Measurements from ENCODE around the gene OMA1. TPM values are rescaled to one million over a fixed set of nuclear protein-coding genes. Genes with fewer than 3 reads are reported as not detected.

The OMA1 gene
- polyA plus RNA-seq, 1 donor from 2014 or later, result 38.4 TPM

DNA sequence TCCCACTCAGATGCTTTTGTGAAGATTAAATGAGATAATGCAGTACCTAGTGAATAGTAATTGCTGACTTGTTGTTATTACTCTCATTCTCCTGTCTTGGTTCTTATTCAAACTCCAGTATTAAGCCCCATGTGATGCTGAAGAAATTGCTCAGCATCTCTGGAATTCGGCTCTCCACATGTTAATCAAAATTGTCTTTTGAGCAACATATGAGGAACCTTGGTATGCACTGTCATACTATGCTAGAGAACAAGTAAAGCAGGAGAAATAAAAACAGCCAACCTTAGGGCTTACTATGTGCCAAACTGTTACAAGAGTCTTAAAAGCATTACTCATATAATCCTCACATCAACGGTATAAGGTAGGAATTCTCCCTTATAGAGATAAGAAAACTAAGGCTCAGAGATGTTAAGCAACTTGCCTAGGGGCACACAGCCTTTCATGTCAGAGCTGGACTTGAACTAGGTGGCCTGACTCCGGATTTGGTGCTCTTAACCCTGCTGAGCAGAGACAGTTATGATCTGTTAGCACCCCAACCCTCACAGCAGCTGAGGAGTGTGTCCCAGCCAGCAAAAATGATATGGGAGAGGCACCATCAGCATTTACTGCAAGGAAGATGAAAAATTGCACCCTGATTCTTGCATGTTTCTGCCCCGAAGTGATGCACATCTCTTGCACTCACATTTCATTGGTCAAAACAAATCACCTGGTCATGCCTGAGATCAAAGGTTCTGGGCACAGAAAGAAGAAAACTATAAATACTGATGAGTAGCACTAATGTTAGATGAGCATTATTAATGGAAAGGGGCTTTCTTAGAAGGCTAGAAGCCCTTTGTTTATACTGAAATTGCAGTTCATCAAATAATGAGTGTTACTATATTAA, 102.3 kb downstream of the OMA1 start:
- H3K27ac Mint-ChIP-seq, result no peak overlapping the region
- H3K4me3 Mint-ChIP-seq, result no peak overlapping the region
- H3K27me3 Mint-ChIP-seq, result no peaks in the 10 kb centered on the region
- H3K36me3 Mint-ChIP-seq, result peaks cover 14% of the 10 kb centered on the region
- no peaks in the 10 kb centered on the region for H3K4me1 Mint-ChIP-seq
- H3K9me3 Mint-ChIP-seq, result no peaks in the 10 kb centered on the region

DNA sequence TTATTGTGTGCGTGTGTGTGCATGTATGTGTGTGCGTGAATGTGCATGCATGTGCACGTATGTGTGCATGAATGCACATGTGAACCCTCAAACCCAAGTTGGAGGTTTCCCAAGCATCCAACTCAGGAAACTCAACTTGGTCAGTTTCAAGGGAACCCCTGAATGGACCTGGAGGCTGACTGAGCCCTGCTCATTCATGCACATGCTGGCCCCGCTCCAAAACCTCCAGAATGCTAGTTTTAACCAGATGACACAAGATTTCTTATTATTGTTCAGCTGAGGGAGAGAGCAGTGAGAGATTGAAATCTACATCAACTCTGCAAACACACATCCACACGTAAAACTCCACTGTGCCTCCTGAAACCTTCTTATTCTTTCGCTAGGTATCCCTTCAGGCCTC, 104.4 kb downstream of the OMA1 start:
- no peak overlapping the region for H3K4me3 Mint-ChIP-seq
- H3K9me3 Mint-ChIP-seq, result no peaks in the 10 kb centered on the region
- no peaks in the 10 kb centered on the region for H3K27me3 Mint-ChIP-seq
- peak overlapping the region in 1 of 3 donors; percentile 9 for H3K27ac Mint-ChIP-seq
- H3K36me3 Mint-ChIP-seq, result peaks cover 11% of the 10 kb centered on the region
- H3K4me1 Mint-ChIP-seq, result no peaks in the 10 kb centered on the region

GRCh38 chr1:58441699-58442098, 104.8 kb downstream of the OMA1 start:
- H3K27me3 Mint-ChIP-seq, result no peaks in the 10 kb centered on the region
- H3K4me3 Mint-ChIP-seq, result no peak overlapping the region
- H3K27ac Mint-ChIP-seq, result no peak overlapping the region
- no peaks in the 10 kb centered on the region for H3K9me3 Mint-ChIP-seq
- H3K36me3 Mint-ChIP-seq, result peaks cover 9% of the 10 kb centered on the region
- H3K4me1 Mint-ChIP-seq, result no peaks in the 10 kb centered on the region

- H3K36me3 Mint-ChIP-seq, result peaks cover 6% of the 10 kb centered on the region
- H3K9me3 Mint-ChIP-seq, result no peaks in the 10 kb centered on the region
- H3K4me3 Mint-ChIP-seq, result no peak overlapping the region
- H3K4me1 Mint-ChIP-seq, result no peaks in the 10 kb centered on the region
- H3K27me3 Mint-ChIP-seq, result no peaks in the 10 kb centered on the region
- H3K27ac Mint-ChIP-seq, result no peak overlapping the region
These were observed 105.8 kb downstream of the OMA1 start for GRCh38 chr1:58440696-58441095.

GRCh38 chr1:58439946-58440345, 106.6 kb downstream of the OMA1 start:
- H3K4me3 Mint-ChIP-seq, result no peak overlapping the region
- H3K27ac Mint-ChIP-seq, result no peak overlapping the region
- H3K4me1 Mint-ChIP-seq, result no peaks in the 10 kb centered on the region
- H3K36me3 Mint-ChIP-seq, result peaks cover 6% of the 10 kb centered on the region
- no peaks in the 10 kb centered on the region for H3K9me3 Mint-ChIP-seq
- no peaks in the 10 kb centered on the region for H3K27me3 Mint-ChIP-seq

- H3K4me3 Mint-ChIP-seq, result no peak overlapping the region
- no peaks in the 10 kb centered on the region for H3K27me3 Mint-ChIP-seq
- H3K36me3 Mint-ChIP-seq, result peaks cover 6% of the 10 kb centered on the region
- H3K4me1 Mint-ChIP-seq, result no peaks in the 10 kb centered on the region
- no peaks in the 10 kb centered on the region for H3K9me3 Mint-ChIP-seq
- H3K27ac Mint-ChIP-seq, result no peak overlapping the region
These were observed 108.1 kb downstream of the OMA1 start for GRCh38 chr1:58438468-58438867.

- H3K4me3 Mint-ChIP-seq, result no peak overlapping the region
- H3K9me3 Mint-ChIP-seq, result no peaks in the 10 kb centered on the region
- peaks cover 2% of the 10 kb centered on the region for H3K36me3 Mint-ChIP-seq
- no peaks in the 10 kb centered on the region for H3K4me1 Mint-ChIP-seq
- H3K27ac Mint-ChIP-seq, result no peak overlapping the region
- H3K27me3 Mint-ChIP-seq, result no peaks in the 10 kb centered on the region
These were observed 108.9 kb downstream of the OMA1 start for GRCh38 chr1:58437623-58438022.

- H3K9me3 Mint-ChIP-seq, result no peaks in the 10 kb centered on the region
- no peaks in the 10 kb centered on the region for H3K27me3 Mint-ChIP-seq
These were observed 109.8 kb downstream of the OMA1 start for GRCh38 chr1:58436615-58437297.

DNA sequence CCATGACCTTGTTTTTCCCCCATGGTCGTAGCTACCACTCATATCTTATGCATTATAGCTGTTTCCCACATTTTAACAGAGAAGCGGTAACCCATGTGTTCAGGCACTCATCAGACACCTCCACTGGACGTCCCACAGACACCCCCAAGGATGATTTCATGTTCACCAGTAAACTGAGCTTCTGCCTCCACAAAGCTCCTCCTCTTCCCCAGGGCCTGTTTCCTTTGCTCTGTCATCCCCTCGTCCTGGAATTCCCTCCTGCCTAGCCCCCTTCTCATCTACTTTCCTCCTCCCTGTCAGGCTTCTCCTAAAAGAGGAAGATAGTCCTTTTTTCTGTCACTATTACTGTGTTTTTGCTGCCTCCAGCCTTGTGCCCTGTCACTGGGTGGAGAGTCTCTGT, 111.2 kb downstream of the OMA1 start:
- peaks cover 2% of the 10 kb centered on the region for H3K36me3 Mint-ChIP-seq
- no peaks in the 10 kb centered on the region for H3K4me1 Mint-ChIP-seq
- no peak overlapping the region for H3K27ac Mint-ChIP-seq
- H3K4me3 Mint-ChIP-seq, result no peak overlapping the region
- no peaks in the 10 kb centered on the region for H3K9me3 Mint-ChIP-seq
- H3K27me3 Mint-ChIP-seq, result no peaks in the 10 kb centered on the region

More at GRCh38 chr1:58436615-58437297, 109.8 kb downstream of the OMA1 start:
- H3K36me3 Mint-ChIP-seq, result peaks cover 2% of the 10 kb centered on the region
- no peak overlapping the region for H3K4me3 Mint-ChIP-seq
- no peak overlapping the region for H3K27ac Mint-ChIP-seq
- no peaks in the 10 kb centered on the region for H3K4me1 Mint-ChIP-seq

GRCh38 chr1:58434607-58435006, 111.9 kb downstream of the OMA1 start:
- no peaks in the 10 kb centered on the region for H3K27me3 Mint-ChIP-seq
- H3K4me1 Mint-ChIP-seq, result no peaks in the 10 kb centered on the region
- no peaks in the 10 kb centered on the region for H3K9me3 Mint-ChIP-seq
- peaks cover 2% of the 10 kb centered on the region for H3K36me3 Mint-ChIP-seq
- no peak overlapping the region for H3K27ac Mint-ChIP-seq
- no peak overlapping the region for H3K4me3 Mint-ChIP-seq

GRCh38 chr1:58434181-58434580, 112.3 kb downstream of the OMA1 start:
- no peak overlapping the region for H3K4me3 Mint-ChIP-seq
- no peak overlapping the region for H3K27ac Mint-ChIP-seq
- H3K36me3 Mint-ChIP-seq, result peaks cover 4% of the 10 kb centered on the region
- no peaks in the 10 kb centered on the region for H3K27me3 Mint-ChIP-seq
- H3K4me1 Mint-ChIP-seq, result no peaks in the 10 kb centered on the region
- no peaks in the 10 kb centered on the region for H3K9me3 Mint-ChIP-seq

GRCh38 chr1:58432851-58433668, 113.5 kb downstream of the OMA1 start:
- no peaks in the 10 kb centered on the region for H3K4me1 Mint-ChIP-seq
- H3K27me3 Mint-ChIP-seq, result no peaks in the 10 kb centered on the region
- no peak overlapping the region for H3K4me3 Mint-ChIP-seq
- H3K36me3 Mint-ChIP-seq, result peaks cover 5% of the 10 kb centered on the region
- no peak overlapping the region for H3K27ac Mint-ChIP-seq
- no peaks in the 10 kb centered on the region for H3K9me3 Mint-ChIP-seq

DNA sequence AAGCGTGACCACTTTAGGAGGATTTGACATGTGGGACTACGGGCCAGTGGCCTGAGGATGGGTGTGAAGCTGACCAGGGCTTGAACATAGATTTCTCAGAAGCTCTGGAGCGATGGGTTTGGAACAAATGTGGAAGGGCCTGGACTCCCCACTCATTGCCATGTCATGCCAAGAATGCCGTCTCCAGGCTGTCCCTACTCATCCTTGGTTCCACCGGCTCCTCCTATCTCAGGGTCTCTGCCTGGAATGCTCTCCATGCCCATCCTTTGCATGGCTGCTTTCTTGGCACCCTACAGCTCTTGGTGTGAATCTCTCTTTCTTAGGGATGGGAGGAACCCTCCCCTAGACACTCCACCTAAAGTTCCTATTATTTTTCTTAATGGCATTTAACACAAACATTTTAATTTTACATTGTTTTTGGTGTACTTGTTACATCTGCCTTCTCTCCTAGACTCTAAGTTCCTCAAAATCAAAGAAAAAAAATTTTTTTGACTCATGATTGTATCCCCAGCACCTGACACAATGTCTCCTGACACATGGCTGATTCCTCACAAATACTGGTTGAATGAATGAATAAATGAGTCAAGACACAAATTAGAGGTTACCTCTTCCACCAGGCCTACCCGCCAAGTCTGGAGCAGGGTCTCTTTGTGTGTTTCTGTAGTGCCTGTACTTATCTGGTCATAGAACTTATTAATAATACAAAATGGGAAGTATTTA, 114.5 kb downstream of the OMA1 start:
- peaks cover 9% of the 10 kb centered on the region for H3K36me3 Mint-ChIP-seq
- no peak overlapping the region for H3K4me3 Mint-ChIP-seq
- H3K9me3 Mint-ChIP-seq, result peaks cover 0 to 2% (median 0%) of the 10 kb centered on the region in 3 donors
- no peaks in the 10 kb centered on the region for H3K4me1 Mint-ChIP-seq
- H3K27me3 Mint-ChIP-seq, result no peaks in the 10 kb centered on the region
- no peak overlapping the region for H3K27ac Mint-ChIP-seq
